ENCODE data around the gene ANKRD60.

ANKRD60 gene

DNA sequence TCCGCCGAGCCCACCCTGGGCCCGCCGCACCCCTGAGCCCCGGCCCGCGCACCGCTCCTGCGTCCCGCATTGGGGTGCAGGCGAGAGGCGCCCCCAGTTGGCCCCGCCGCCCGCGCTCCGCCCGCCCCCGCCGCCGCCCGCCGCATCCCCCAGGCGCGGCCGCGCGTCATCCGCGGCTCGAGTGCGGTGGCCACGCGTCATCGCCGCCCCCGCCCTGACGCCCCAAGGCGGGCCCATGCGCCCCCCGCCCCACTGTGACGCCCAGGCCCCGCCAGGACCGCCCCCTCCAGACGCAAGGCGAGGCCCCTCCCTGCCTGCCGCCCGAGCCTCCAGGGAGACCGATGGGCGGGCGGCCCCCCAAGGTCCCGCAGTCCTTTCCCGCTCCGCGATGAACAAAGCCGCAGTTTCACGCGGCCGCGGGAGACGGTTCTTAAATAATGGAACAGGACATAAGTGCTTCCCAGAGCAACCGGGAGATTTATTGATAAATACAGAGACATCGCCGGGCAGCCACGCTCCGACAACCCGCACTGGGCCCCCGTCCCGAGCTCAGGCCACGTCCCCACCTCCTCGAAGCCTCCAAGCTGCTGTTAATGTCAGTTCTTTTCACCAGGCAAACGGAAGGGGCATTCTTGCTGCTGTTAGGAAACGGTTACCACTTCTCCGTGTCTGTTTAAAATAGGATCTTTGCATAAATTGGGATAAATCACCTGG, at the start of gene ANKRD60:
ANKRD60 (minus strand) TSS at position 170 of the 714 bp plus-strand sequence; CDS start at position 170, 0 bp downstream.
- peak; percentile 37 to 58 for DNase-seq

- no peak for DNase-seq
Observed at GRCh38 chr20:58277578-58278472, 49.4 kb upstream of the ANKRD60 start.

DNA sequence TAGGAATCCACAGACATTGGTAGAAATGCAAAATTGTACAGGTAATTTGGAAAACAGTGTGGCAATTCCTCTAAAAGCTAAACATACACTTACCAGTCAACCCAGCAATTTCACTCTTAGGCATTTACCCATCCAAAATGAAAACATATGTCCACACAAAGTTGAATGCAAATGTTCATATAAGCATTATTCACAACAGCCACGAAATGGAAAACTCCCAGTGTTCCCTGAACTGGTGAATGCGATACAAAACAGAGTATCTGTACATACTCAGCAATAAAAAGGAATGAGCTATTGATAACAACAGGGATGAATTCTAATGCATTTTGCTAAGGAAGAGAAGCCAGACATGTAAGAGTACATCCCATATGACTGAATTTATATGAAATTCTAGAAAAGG, 48.7 kb upstream of the ANKRD60 start:
- no peak for DNase-seq

DNA sequence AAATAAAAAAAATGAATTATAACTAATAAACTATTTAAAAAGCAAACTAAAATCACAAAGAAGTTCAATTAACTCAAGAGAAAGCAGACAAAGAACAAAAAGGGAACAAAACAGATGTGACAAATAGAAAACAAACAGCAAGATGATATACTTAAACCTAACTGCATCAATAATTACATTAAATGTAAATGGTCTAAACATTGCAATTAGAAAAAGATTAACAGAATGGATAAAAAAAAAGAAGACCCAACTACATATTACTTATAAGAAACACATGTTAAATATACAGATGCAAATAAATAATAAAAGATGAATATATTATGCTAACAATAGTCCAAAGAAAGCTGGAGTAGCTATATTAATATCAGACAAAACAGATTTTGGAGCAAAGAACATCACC, 45.9 kb upstream of the ANKRD60 start:
- no peak for DNase-seq

DNA sequence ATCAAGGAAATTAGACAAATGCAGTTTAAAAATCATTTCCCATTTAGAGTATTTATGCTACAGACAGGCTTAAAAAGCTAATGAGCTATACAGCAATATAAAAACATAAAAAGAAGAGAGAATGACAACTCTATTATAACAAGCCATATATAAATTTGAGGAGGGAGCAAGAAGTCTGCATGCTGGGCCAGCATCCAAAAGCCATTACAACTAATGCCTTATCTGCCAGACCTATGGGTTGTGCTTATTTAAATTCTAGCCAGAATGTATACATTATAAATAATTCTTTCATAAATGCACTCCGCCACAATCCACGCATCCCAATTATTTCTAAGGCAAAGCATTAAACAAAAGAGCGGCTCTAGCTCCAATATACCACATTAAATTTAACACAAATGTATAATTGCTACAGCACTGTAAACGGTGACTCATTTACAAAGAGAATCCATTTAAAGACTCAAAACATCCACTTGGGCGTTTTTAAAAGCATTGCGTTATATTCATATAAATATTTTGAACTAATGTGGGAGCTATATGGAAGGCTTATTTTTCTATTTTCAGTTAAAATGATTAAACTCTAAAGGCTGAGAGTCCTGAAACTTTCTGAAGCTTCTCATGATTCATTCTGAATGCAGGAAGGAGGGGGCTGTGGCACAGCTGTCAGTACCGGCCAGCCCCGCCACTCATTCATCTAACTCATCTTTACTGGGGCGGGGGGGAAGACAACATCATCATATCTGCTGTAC, 43.3 kb upstream of the ANKRD60 start:
- peak; percentile 52 to 57 for DNase-seq

- peak in 1 of 2 donors; percentile 7 for DNase-seq
Observed at GRCh38 chr20:58268936-58269619, 40.6 kb upstream of the ANKRD60 start.

- DNase-seq, result no peak
Observed at GRCh38 chr20:58268421-58268821, 40.0 kb upstream of the ANKRD60 start.

- DNase-seq, result no peak
Observed at GRCh38 chr20:58267389-58268215, 39.1 kb upstream of the ANKRD60 start.

GRCh38 chr20:58264271-58264670, 35.8 kb upstream of the ANKRD60 start:
- no peak for DNase-seq

- DNase-seq, result no peak
Observed at GRCh38 chr20:58261660-58262059, 33.2 kb upstream of the ANKRD60 start.

DNA sequence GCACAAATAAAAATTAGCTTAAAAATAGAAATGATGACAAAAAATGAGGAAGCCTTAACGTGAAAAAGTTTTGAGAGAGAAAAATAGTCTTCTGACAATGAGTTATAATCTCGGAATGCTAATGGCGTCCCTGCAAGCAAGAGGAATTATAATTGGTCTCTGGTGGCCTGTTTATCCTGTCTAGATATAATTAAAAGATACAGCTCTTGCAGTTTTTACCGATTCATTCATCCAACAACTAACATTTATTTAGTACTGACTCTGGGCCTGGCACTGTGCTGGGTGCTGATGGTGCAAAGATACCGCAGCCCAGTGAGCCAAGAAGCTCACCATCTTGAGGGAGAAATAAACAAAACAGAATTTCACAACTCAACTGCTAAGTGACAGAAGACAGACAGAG, 31.6 kb upstream of the ANKRD60 start:
- DNase-seq, result no peak

DNA sequence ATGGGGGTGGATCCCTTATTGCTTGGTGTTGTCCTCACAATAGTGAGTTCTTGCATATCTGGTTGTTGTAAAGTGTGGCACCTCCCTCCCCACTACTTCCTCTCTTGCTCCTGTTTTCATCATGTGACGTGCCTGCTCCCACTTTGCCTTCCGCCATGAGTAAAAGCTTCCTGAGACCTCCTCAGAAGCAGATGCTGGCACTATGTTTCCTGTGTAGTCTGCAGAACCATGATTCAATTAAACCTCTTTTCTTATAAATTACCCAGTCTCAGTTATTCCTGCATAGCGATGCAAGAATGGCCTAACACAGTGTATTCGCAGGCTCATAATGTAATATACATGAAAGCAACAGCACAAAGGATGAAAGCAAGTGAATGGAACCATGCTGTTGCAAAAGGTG, 28.4 kb upstream of the ANKRD60 start:
- no peak for DNase-seq

GRCh38 chr20:58256307-58256706, 27.9 kb upstream of the ANKRD60 start:
- DNase-seq, result no peak

DNA sequence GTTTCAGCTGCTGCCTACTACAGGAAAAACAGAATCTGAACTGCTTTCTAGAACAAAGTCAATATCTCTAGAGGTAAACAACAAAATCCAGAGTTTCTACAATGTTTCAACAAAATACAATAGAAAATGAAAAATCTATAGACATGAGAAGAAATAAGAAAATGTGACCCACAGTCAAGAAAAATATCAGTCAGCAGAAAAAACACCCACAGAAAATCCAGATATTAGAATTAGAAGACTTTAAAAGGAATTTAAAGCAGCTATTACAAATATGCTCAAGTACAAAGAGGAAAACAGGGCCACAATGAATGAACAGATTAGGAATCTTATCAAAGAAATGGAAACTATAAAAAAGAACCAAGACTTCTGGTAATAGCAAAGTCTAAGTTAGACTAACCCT, 26.4 kb upstream of the ANKRD60 start:
- no peak for DNase-seq

GRCh38 chr20:58251979-58252591, 23.6 kb upstream of the ANKRD60 start:
- no peak for DNase-seq

GRCh38 chr20:58251348-58251978, 23.0 kb upstream of the ANKRD60 start:
- DNase-seq, result no peak

GRCh38 chr20:58246346-58246745, 17.9 kb upstream of the ANKRD60 start:
- no peak for DNase-seq

DNA sequence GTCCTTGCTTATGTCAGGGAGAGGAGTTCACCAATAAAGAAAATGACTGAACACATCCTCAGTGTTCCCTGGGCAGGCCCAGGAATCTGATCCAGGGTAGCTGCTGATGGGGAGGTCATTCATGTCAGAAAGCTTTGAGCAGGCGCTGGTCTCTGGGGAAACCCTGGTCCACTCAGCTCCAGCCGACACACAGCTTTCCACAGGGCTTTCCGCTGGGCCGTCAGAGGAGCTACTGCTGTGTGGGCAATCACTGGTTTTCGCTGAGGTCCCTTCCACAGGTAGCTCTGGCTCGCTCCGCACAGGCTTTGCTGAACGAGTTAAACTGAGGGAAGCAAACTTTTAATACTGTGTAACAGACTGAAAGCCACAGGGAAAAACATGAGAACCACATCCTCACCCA, 17.5 kb upstream of the ANKRD60 start:
- no peak for DNase-seq

GRCh38 chr20:58245181-58245891, 16.9 kb upstream of the ANKRD60 start:
- no peak for DNase-seq

DNA sequence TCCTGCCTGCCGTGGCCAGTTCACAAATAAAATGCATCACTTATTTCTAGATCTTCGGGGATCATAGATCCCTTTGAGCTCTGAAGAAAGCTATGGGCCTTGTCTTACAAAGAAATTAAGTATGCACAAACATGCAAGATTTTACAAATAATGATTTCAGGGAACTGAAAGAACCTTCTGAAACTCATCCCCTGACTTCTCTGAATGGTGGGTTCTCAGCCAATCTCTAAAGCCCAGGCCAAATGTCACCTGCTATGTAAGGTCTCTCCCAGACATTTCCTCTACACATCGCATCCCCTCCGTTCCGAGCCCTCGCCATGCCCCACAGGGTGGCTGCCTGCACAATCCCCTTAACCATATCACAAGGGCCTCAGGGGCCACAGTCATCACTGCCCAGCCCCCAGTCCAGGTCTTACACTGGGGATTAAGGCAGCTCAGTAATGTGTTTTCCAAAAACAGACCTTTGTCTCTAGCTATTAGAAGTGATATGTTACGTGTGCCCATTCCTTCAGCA, 16.1 kb upstream of the ANKRD60 start:
- no peak for DNase-seq
